Pancreas (tissue), 10 donors: ENCODE results near the gene RAB36. TPM values are rescaled to one million over a fixed set of nuclear protein-coding genes. Genes with fewer than 3 reads are reported as not detected.

Source experiments
- ATAC-seq, 4 donors: fragments of 200-7000 bp; cut with Tn5 transposase; one replicate each; pipeline versions ENCODE4 v1.8.0 to v1.9.1; 2020; ENCODE audit warnings: mild to moderate bottlenecking in 4 of 4, moderate library complexity in 4 of 4
- DNase-seq, 6 donors: peaks; one replicate each; pipeline ENCODE4 v3.0.0-alpha.2; 2020
- FAIRE-seq: peaks from 2 replicates; lab custom pipeline; 2012; peaks lifted over from hg19 to GRCh38; lab: Jason Lieb, UNC
- H3K27ac ChIP-seq, 4 donors: fragments of 200-600 bp; sonication (generic); 1 replicate in 3 of 4; 2 replicates in 1 of 4; pipeline versions ENCODE4 v1.5.0 to v1.8.0; 2020
- H3K27me3 ChIP-seq, 4 donors: fragments of 200-600 bp; one replicate each; pipeline ENCODE4 v1.8.0; 2021
- H3K36me3 ChIP-seq, 3 donors: fragments of 200-600 bp; sonication (generic) in 1 of 3; one replicate each; pipeline versions ENCODE4 v1.5.0 to v1.8.0; 2020 to 2021
- H3K4me1 ChIP-seq, 3 donors: fragments of 200-600 bp; one replicate each; pipeline ENCODE4 v1.8.0; 2021
- H3K4me3 ChIP-seq, 4 donors: fragments of 200-600 bp; sonication (generic) in 2 of 4; one replicate each; pipeline versions ENCODE4 v1.5.0 to v1.8.0; 2020 to 2021
- H3K9me3 ChIP-seq, 4 donors: fragments of 200-600 bp; one replicate each; pipeline ENCODE4 v1.8.0; 2021
- WGBS, 2 donors: extraction: QIAGEN DNeasy Blood & Tissue Kit; methylation state at CpG; one replicate each; pipeline ENCODE4 v1.1.7; 2013; 5-methylcytosine and 5-hydroxymethylcytosine counted together
- intact Hi-C, 3 donors: fragments of 100-400 bp; cut with DNase I; formaldehyde crosslinking; loops; one replicate each; pipeline versions ENCODE4 v1.11.1 to v1.14.2; 2022
- polyA plus RNA-seq, 2 donors: library from polyadenylated mRNA; stranded (reverse); fragments of 200-250 nt; gene quantifications; one replicate each; pipeline ENCODE4 v1.2.3, GENCODE V29; 2013
- total RNA-seq, 6 donors: library from RNA; stranded (reverse); fragmentation: NEBNext Ultra II Directional in 4 of 6; extraction: Animal tissue kit (Norgen Biotek cat#: 25700) in 4 of 6; gene quantifications; one replicate each; pipeline versions ENCODE4 v1.2.1 to v1.2.4, GENCODE V29; 2021 to 2023
- TF ChIP-seq, protein P1 (sequence below), 4 donors: fragments of 200-600 bp; sonication (generic) in 3 of 4; IDR thresholded peaks; one replicate each; pipeline versions ENCODE4 v1.5.0 to v1.8.0; 2021; ENCODE audit warnings: antibody characterized with exemption in 4 of 4
- donor health status: healthy with polysubstance abuse.
- donor health status: DM: no; HTN: no; CAD: no; lungs with moderate emphysema.
- donor health status: DM: no; HTN: no; CAD: no.
- donor health status: control.
- donor health status: control.
- donor health status: Bipolar disorder and iron deficiency.
- donor health status: DM: yes; HTN: yes; CAD: no.
- donor health status: DM: no; HTN: no; CAD: no.
- donor health status: DM: no; HTN: no; CAD: no.
- donor health status: DM: yes; HTN: yes; CAD: no.

The RAB36 gene
- total and polyA plus RNA-seq, 8 donors: 1.2 to 7.3 (median 3.1) TPM

DNA sequence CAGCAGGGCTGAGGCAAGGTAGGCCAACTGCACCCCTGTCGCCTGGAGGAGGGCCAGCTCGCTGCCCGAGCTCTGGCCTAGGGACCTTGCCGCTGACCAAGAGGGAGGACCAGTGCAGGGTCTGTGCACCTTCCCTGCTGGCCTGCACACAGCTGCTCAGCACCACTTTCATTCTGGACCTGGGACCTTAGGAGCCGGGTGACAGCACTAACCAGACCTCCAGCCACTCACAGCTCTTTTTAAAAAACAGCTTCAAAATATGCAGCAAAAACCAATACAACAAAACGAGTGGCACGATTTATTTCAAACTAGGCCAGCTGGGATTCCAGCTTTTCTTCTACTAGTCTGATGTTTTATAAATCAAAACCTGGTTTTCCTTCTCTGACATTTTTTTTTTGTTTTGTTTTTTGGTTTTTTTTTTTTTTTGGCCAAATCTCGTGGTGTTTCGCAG lies 21.4 kb upstream of the RAB36 start:
- intact Hi-C loops: loop anchor here in 2 of 3 donors (10.0 kb wide), 2 partner anchors 169 to 269 kb away; no protein-coding TSS in a partner anchor
- Histone ChIP-seq H3K27me3 (no peaks in the 10 kb centered on the region), H3K9me3 (no peaks in the 10 kb centered on the region), H3K36me3 (no peaks in the 10 kb centered on the region), H3K4me3 (no peak overlapping the region), H3K4me1 (peaks cover 0 to 5% (median 0%) of the 10 kb centered on the region in 3 donors), H3K27ac (no peak overlapping the region)
- FAIRE-seq (no peak), ATAC-seq (no peak), DNase-seq (peak in 1 of 6 donors; percentile 48)
- TF ChIP-seq, protein P1, sequence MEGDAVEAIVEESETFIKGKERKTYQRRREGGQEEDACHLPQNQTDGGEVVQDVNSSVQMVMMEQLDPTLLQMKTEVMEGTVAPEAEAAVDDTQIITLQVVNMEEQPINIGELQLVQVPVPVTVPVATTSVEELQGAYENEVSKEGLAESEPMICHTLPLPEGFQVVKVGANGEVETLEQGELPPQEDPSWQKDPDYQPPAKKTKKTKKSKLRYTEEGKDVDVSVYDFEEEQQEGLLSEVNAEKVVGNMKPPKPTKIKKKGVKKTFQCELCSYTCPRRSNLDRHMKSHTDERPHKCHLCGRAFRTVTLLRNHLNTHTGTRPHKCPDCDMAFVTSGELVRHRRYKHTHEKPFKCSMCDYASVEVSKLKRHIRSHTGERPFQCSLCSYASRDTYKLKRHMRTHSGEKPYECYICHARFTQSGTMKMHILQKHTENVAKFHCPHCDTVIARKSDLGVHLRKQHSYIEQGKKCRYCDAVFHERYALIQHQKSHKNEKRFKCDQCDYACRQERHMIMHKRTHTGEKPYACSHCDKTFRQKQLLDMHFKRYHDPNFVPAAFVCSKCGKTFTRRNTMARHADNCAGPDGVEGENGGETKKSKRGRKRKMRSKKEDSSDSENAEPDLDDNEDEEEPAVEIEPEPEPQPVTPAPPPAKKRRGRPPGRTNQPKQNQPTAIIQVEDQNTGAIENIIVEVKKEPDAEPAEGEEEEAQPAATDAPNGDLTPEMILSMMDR (IDR thresholded peaks at IDR 0.05): no peak
- WGBS, 2 donors: 77 to 78% methylated on average over 9 of the region's 9 CpGs

DNA sequence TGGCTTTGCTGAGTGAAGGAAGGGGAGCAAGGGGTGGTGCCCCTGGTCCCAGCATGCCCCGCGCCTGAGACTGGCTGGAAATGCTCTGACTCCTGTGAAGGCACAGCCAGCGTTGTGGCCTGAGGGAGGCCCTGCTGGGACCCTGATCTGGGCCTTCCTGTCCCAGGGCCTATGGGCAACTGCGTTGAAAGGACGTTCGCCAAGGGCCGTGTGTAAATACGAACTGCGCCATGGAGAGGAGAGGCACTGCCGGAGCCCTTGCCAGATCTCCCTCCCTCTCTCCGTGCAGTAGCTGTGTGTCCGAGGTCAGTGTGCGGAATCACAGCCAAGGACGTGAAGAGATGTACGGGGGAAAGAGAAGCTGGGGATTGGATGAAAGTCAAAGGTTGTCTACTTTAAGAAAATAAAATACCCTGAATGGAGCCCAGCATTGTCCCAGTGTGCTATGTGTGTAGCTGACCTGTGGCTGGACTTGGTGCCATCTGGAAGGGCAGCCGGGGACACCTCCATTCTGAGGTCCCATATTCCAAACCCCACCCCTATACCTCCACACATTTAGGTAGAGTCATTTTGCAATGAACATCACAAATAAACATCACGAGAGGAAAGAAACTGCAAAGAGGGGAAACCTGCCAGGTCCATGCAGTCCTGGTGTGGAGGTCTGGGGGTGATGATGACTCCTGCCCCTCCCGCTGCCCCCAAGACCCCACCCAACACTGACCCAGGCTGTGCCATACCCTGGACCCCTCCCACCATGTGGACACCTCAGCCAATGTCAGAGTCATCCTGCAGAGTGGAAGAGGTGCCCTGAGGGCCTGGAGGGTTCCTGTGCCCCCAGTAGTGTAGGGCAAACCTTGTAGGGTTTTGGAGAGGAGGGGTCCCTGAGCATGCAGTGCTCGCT lies 20.4 kb upstream of the RAB36 start:
- ATAC-seq: no peak
- intact Hi-C loops: loop anchor here (5.0 to 10.0 kb wide), 3 partner anchors 168 to 270 kb away; no protein-coding TSS in a partner anchor
- peak in 1 of 6 donors; percentile 34 for DNase-seq

DNA sequence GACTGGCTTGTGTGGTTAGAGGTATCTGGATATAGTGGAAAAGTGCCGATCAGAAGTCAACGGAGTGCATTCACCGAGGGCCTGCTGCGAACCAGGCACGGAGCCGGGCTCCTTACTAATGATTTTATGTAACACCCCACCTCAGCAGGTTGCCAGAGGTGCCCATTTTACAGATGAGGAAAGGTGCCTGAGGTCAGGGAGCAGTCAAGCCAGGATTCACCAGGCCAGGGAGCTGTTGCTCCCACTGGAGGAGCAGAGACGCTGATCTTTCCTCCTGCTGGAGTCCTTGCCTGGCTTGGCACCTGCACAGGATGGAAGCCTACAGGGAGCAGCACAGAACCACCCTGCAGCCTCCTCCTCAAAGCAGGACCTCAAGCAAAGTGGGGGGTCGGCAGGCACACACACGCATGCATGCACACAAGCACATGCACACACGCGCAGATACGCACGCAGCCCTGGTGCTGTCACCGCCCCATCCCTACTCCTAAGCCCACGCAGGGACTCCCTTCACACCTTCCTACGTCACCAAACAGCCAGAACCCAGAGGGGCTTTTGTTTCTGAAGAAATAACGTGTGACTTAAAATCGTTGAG lies 19.7 kb upstream of the RAB36 start:
- ATAC-seq (no peak), FAIRE-seq (no peak), DNase-seq (no peak)
- Histone ChIP-seq H3K27me3 (no peaks in the 10 kb centered on the region), H3K27ac (no peak overlapping the region), H3K4me1 (peaks cover 0 to 5% (median 0%) of the 10 kb centered on the region in 3 donors), H3K4me3 (no peak overlapping the region), H3K36me3 (no peaks in the 10 kb centered on the region), H3K9me3 (no peaks in the 10 kb centered on the region)
- TF ChIP-seq, protein P1 (IDR thresholded peaks at IDR 0.05): no peak
- intact Hi-C loops: loop anchor here (5.0 to 10.0 kb wide), 3 partner anchors 168 to 271 kb away; no protein-coding TSS in a partner anchor
- 73 to 80% methylated on average over 18 of the region's 18 CpGs for WGBS, 2 donors

More for the DNA sequence above, 20.4 kb upstream of the RAB36 start:
- no peak for FAIRE-seq
- Histone ChIP-seq H3K27ac (no peak overlapping the region), H3K4me1 (peaks cover 0 to 5% (median 0%) of the 10 kb centered on the region in 3 donors), H3K36me3 (no peaks in the 10 kb centered on the region), H3K9me3 (no peaks in the 10 kb centered on the region), H3K27me3 (no peaks in the 10 kb centered on the region), H3K4me3 (no peak overlapping the region)
- WGBS, 2 donors: 60 to 66% methylated on average over 19 of the region's 19 CpGs
- TF ChIP-seq, protein P1 (IDR thresholded peaks at IDR 0.05): no peak

DNA sequence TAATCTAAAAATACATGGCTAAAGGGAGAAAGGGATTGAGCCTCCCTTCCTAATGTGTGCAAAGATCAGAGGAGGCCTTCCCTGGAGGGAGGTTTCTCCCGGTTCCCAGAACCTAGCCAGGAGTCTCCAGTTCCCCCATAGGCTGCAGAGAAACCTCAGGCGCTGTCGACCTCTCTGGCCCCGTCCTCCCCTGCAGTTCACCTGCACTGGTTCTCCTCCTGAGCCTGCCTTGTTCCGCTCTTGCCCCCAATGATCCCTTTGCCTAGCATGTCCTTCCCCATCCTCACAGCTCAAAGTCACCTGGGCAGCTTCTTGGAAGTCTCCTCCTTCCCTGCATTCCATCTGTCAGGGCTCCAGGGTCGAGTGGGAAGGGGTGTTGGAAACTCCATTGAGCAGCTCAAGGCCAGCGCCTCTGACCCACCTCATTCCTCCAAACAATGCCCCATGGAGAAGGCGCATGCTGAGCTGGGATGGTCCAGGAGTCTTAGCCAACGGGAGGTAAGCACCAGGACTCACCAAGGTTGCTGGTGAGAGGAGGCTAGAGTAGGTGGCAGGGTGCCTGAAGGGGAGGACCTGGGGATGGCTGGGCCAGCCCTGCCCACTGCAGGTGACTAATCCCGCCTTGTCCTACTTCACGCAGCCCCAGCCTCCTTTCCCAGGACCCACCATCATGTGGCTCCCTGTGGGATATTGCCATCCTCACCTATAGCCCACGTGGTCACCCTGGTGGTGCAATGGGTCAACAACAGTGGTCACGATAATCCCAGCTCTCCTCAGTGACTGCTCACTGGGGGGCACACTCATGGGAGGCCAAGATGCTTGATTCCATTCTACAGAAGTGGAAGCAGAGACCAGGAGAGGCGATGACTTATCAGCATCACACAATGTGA lies 18.9 kb upstream of the RAB36 start:
- ATAC-seq (no peak), DNase-seq (no peak), FAIRE-seq (no peak)
- Histone ChIP-seq H3K4me3 (no peak overlapping the region), H3K27me3 (no peaks in the 10 kb centered on the region), H3K36me3 (no peaks in the 10 kb centered on the region), H3K9me3 (no peaks in the 10 kb centered on the region), H3K27ac (no peak overlapping the region), H3K4me1 (peaks cover 0 to 5% (median 0%) of the 10 kb centered on the region in 3 donors)
- intact Hi-C loops: loop anchor here (5.0 to 10.0 kb wide), 3 partner anchors 169 to 272 kb away; no protein-coding TSS in a partner anchor
- 62 to 74% methylated on average over 14 of the region's 14 CpGs for WGBS, 2 donors
- TF ChIP-seq, protein P1 (IDR thresholded peaks at IDR 0.05): no peak
